GM18508 (cell line): ENCODE data around the gene PDIA5.

Experiments
- ATAC-seq: cut with Tn5 transposase; IDR thresholded peaks from one replicate; pipeline ENCODE4 v1.9.1; 2021; ENCODE audit warnings: moderate number of reproducible peaks; ENCODE audit not compliant: insufficient read depth, unreplicated experiment

The PDIA5 gene

GRCh38 chr3:123157598-123158287, 90.9 kb downstream of the PDIA5 start:
- no peak for ATAC-seq

GRCh38 chr3:123158330-123158729, 91.5 kb downstream of the PDIA5 start:
- ATAC-seq, result no peak

GRCh38 chr3:123158899-123159390, 92.1 kb downstream of the PDIA5 start:
- ATAC-seq, result no peak

- no peak for ATAC-seq
Measured at GRCh38 chr3:123159926-123160635, 93.3 kb downstream of the PDIA5 start.

GRCh38 chr3:123161167-123161566, 94.3 kb downstream of the PDIA5 start:
- ATAC-seq, result no peak

GRCh38 chr3:123163141-123163540, 96.3 kb downstream of the PDIA5 start:
- ATAC-seq, result no peak

DNA sequence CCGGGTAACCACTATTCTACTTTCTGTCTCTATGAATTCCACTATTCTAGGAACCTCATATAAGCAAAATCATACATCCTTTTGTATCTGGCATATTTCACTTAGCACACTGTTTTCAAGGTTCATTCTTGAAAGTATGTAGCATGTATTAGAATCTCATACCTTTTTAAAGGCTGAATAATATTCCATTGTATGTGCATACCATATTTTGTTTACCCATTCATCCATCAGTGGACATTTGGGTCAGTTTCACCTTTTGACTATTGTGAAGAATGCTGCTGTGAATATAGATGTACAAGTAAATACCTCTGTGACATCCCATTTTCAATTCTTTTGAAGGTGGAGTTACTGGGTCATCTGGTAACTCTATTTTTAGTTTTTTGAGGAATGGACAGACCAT, 98.3 kb downstream of the PDIA5 start:
- ATAC-seq, result no peak

DNA sequence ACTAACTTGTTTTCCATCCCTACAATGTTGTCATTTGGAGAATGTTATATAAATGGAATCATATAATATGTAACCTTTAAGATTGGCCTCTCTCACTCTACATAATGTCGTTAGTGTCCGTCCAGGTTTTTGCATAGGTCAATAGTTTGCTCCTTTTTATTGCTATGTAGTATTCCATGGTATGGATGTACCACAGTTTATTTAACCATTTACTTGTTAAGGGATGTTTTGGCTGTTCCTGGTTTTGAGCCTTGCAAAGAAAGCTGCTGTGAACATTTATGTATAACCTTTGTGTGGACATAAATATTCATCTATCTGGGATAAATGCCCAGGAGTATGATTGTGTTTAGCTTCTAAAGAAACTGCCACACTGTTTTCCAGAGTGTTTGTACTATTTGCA, 100.9 kb downstream of the PDIA5 start:
- no peak for ATAC-seq

DNA sequence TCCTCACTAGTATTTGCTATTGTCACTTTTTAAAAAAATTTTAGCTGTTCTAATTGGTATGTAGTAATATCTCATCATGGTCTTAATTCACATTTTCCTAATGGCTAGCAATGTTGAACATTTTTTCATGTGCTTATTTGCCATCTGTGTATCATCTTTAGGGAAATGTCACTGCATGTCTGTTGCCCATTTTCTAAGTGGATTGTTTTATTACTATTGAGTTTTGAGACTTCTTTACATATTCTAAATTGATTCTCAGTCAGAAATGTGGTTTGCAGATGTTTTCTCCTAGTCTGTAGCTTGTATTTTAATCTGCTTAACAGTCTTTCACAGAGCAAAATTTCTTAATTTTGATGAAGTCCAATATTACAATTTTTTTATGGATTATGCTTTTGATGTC, 101.3 kb downstream of the PDIA5 start:
- ATAC-seq, result no peak

- ATAC-seq, result no peak
Measured at GRCh38 chr3:123168605-123169004, 101.8 kb downstream of the PDIA5 start.

- no peak for ATAC-seq
Measured at GRCh38 chr3:123169492-123169929, 102.7 kb downstream of the PDIA5 start.

DNA sequence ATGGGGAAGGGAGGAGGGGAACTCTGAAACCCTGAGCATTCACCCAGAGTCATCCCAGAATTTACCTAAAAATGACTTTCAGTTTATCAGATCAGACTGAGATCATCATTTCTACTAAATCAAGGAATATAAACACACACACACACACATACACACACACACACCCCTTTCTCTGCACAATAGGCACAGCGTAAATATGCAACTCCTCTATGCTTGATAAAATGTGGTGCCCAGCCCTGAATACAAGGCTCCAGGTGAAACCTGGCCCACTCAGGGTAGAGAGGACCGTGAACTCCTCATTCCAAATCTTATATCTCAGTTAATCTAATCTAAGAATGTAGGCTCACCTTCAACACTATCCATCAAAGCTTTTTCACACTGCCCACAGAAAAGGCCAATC, 103.1 kb downstream of the PDIA5 start:
- no peak for ATAC-seq

DNA sequence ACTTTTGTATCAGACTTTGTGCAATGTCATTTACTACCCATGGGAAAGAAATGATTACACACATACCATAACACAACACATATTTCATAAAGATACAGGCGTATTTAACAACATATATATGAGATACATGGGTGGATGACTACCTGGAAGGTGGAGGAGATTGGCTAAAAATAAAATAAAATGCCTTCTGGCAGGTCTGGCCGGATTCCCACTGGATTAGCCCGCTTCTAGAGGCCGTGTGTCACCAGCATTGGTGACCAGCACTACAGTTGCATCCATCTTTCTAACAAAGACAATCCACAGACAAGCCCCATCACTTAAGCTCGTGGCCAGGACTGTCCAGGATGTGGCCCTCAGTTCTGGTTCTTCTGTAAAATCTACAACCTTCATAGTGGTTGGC, 114.0 kb downstream of the PDIA5 start:
- no peak for ATAC-seq

GRCh38 chr3:123186695-123187094, 119.9 kb downstream of the PDIA5 start:
- no peak for ATAC-seq

DNA sequence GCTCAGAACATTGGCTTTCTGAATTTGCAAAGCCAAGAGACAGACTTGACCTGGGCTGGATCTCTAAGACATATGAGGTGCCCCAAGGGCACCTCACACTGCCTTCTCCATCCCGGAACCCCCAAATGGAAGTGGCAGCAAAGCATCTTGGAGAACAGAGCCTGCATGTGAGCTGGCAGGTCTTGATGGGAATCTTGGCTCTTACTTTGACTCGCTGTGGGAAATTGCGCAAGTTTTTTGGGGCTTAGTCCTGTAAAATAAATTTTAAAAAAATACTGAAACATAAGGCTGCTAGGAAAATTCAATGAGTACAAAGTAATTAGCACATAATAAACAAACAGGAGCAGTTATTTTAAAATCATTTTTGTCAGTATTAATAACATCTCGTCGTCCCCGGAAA, 121.2 kb downstream of the PDIA5 start:
- no peak for ATAC-seq

GRCh38 chr3:123193448-123194101, 126.8 kb downstream of the PDIA5 start:
- no peak for ATAC-seq

DNA sequence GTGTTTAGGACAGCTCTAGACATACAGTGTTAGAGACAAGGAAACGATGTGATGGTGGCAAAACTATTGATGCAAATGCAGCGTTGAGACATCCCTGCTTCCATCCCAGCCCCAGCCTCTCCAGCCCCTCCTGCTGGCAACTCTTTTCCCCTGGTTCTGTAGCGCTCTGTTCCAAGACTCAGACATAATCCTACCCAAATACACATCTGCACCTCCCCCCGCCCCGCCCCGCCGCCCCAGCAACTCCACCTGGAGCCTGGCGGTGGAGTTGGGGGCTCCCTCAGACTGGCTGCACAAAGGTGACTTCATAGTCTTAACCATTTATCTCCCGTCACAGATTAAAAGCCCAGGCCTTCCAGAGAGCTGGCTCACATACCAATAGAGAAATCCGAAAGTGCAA, 127.7 kb downstream of the PDIA5 start:
- ATAC-seq, result no peak

DNA sequence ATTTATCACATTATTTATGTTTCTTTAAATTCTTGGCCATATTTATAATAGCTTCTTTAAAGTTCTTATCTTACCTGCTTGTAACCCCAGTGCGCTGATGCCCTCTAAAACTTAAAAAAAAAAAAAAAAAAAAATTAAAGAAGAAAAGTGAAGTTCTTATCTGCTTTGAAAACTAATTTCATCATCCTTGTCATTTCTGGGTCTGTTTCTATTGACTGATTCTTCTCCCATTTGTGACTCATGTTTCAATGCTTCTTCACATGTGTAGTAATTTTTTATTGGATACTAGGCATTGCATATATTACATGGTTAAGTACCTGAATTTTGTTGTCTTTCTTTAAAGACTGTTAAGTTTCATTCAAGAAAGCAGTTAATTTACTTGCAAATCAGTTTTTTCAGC, 131.5 kb downstream of the PDIA5 start:
- no peak for ATAC-seq

- no peak for ATAC-seq
Measured at GRCh38 chr3:123201223-123201556, 134.4 kb downstream of the PDIA5 start.

- ATAC-seq, result peak; percentile 91
Measured at GRCh38 chr3:123201557-123202427, 135.0 kb downstream of the PDIA5 start, which contains the start of gene SEC22A. TSS of gene SEC22A (plus strand) at chr3:123201943. CDS start at chr3:123209218, 7,275 bp downstream.
